HL-60 (cell line): Measurements from ENCODE around the gene RNF144A.

ENCODE experiments used
- DNase-seq, 2 experiments: peaks; one replicate each; pipeline ENCODE4 v3.0.0-alpha.2; 2010 to 2020; ENCODE audit warnings: low read depth in 1 of 2, low spot score in 1 of 2
- H3K27ac ChIP-seq: fragments of 250-450 bp; sonication (Bioruptor Pico); replicated peaks from 2 replicates; pipeline ENCODE4 v1.5.1; 2020; ENCODE audit warnings: mild to moderate bottlenecking, moderate library complexity
- H3K27me3 ChIP-seq: fragments of 250-450 bp; sonication (Bioruptor Pico); 2 replicates; pipeline ENCODE4 v1.5.1; 2021; ENCODE audit warnings: mild to moderate bottlenecking, moderate library complexity; ENCODE audit not compliant: insufficient read depth, poor library complexity, severe bottlenecking
- H3K4me3 ChIP-seq: replicated peaks from 2 replicates; pipeline ENCODE4 v1.5.1; 2011; ENCODE audit warnings: mild to moderate bottlenecking, control low read depth, low read length; ENCODE audit not compliant: insufficient read depth
- GABPA ChIP-seq: IDR thresholded peaks from 2 replicates; pipeline ENCODE4 v1.6.1; 2012; ENCODE audit warnings: low read depth
- POLR2AphosphoS5 ChIP-seq: IDR thresholded peaks from 2 replicates; pipeline ENCODE4 v1.6.1; 2012; ENCODE audit warnings: low read depth
- SPI1 ChIP-seq: IDR thresholded peaks from 2 replicates; pipeline ENCODE4 v1.6.1; 2012; ENCODE audit warnings: low read depth, mild to moderate bottlenecking, borderline replicate concordance
- TF ChIP-seq, protein P1 (sequence below): IDR thresholded peaks from one replicate; pipeline ENCODE4 v1.5.1; 2011; ENCODE audit warnings: low read length, control low read depth, inconsistent platforms; ENCODE audit not compliant: insufficient read depth
- TF ChIP-seq, protein P2 (sequence below): IDR thresholded peaks from 2 replicates; pipeline ENCODE4 v1.6.1; 2012; ENCODE audit warnings: low read depth; ENCODE audit not compliant: insufficient replicate concordance

RNF144A gene

DNA sequence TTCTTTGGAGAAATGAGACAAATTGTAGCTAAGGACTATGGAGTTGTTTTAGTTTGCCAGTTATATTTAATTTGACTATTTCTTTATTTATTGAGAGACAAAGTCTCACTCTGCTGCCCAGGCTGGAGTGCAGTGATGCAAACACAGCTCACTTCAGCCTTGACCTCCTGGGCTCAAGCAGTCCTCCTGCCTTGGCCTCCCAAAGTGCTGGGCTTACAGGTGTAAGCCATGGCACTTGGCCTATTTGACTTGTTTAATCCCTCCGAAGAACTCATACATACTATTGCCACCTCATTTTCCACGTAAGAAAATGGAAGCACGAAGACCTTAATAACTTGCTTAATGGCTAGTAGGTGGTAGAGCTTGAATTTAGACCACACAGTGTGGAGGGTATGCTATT, 988 bp upstream of the RNF144A start:
- H3K4me3 ChIP-seq, result no peak overlapping the region
- no peak for DNase-seq
- TF ChIP-seq GABPA, result no peak
- TF ChIP-seq, protein P1, sequence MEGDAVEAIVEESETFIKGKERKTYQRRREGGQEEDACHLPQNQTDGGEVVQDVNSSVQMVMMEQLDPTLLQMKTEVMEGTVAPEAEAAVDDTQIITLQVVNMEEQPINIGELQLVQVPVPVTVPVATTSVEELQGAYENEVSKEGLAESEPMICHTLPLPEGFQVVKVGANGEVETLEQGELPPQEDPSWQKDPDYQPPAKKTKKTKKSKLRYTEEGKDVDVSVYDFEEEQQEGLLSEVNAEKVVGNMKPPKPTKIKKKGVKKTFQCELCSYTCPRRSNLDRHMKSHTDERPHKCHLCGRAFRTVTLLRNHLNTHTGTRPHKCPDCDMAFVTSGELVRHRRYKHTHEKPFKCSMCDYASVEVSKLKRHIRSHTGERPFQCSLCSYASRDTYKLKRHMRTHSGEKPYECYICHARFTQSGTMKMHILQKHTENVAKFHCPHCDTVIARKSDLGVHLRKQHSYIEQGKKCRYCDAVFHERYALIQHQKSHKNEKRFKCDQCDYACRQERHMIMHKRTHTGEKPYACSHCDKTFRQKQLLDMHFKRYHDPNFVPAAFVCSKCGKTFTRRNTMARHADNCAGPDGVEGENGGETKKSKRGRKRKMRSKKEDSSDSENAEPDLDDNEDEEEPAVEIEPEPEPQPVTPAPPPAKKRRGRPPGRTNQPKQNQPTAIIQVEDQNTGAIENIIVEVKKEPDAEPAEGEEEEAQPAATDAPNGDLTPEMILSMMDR, result no peak
- no peak for TF ChIP-seq SPI1
- no peak for TF ChIP-seq POLR2AphosphoS5
- TF ChIP-seq, protein P2, sequence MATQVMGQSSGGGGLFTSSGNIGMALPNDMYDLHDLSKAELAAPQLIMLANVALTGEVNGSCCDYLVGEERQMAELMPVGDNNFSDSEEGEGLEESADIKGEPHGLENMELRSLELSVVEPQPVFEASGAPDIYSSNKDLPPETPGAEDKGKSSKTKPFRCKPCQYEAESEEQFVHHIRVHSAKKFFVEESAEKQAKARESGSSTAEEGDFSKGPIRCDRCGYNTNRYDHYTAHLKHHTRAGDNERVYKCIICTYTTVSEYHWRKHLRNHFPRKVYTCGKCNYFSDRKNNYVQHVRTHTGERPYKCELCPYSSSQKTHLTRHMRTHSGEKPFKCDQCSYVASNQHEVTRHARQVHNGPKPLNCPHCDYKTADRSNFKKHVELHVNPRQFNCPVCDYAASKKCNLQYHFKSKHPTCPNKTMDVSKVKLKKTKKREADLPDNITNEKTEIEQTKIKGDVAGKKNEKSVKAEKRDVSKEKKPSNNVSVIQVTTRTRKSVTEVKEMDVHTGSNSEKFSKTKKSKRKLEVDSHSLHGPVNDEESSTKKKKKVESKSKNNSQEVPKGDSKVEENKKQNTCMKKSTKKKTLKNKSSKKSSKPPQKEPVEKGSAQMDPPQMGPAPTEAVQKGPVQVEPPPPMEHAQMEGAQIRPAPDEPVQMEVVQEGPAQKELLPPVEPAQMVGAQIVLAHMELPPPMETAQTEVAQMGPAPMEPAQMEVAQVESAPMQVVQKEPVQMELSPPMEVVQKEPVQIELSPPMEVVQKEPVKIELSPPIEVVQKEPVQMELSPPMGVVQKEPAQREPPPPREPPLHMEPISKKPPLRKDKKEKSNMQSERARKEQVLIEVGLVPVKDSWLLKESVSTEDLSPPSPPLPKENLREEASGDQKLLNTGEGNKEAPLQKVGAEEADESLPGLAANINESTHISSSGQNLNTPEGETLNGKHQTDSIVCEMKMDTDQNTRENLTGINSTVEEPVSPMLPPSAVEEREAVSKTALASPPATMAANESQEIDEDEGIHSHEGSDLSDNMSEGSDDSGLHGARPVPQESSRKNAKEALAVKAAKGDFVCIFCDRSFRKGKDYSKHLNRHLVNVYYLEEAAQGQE, result no peak
- H3K27me3 ChIP-seq, result no peaks in the 10 kb centered on the region
- H3K27ac ChIP-seq, result no peak overlapping the region

DNA sequence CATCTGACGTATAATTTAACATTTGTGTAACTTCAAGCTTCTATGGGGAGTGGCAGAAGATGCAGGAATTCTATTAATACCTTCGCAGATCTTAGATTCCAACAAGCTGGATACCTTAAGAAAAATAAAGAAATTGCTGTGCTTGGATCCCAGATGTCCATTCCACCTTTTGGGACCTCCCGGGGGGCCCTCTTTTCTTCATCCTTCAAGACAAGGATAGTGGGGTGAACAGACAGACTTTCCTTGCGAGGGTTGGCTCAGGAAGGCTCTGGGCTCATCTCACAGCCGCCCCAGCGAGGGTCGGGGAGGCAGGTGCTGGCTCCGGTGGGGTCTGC, 509 bp upstream of the RNF144A start:
- TF ChIP-seq, protein P2, result no peak
- TF ChIP-seq, protein P1, result no peak
- no peak for TF ChIP-seq POLR2AphosphoS5
- no peak for TF ChIP-seq GABPA
- no peak for TF ChIP-seq SPI1
- Histone ChIP-seq H3K27me3 (no peaks in the 10 kb centered on the region), H3K27ac (peak overlapping the region; percentile 44; the same call in 1 of the 2 replicates), H3K4me3 (no peak overlapping the region; the same call in 1 of the 2 replicates)
- DNase-seq, result no peak

DNA sequence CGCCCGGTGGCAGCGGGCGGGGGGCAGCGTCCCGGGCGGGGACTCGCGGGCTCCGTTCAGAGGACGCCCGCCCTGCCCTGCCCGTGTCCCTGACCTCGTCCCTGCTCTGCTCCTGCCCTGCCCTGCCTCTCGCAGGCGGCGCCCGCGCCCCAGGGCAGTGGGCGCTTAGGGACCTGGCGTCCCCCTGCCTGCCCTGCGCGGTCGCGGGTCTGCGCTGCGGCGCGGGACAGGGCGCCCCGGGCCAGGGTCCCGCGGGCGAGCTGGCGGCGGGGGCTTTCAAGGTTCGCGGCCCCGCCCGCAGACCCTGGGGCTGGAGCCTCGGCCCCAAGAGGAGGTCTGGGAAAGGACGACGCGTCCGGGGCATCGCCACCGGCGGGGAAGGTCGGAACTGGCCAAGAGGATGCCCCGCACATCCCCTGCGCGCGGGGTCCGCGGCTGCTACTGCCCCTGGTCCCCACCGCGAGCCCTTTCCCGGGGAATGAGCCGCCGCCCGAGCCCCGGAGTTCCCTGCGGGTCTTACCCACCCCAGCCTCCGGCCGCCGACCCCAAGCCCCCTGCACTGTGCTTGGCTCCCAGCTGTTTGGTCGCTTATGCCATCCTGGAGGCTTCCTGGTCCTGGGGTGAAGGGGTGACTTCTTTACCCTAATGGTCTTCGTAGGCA, 679 bp downstream of the RNF144A start:
- peak overlapping the region; percentile 60 for H3K4me3 ChIP-seq
- DNase-seq, result no peak
- H3K27me3 ChIP-seq, result no peaks in the 10 kb centered on the region
- TF ChIP-seq, protein P1, result no peak
- H3K27ac ChIP-seq, result peak overlapping the region; percentile 50
